HepG2 (cell line): ENCODE measurements around the gene MCC. TPM values are rescaled to one million over a fixed set of nuclear protein-coding genes. Genes with fewer than 3 reads are reported as not detected.

Experiments
- BATF2 ChIP-seq: sonication (generic); formaldehyde crosslinking; IDR thresholded peaks from 2 replicates; pipeline ENCODE4 v1.8.0; 2022; ENCODE audit warnings: mild to moderate bottlenecking, missing genetic modification reagents, moderate library complexity
- CTCF ChIP-seq: sonication (generic); formaldehyde crosslinking; IDR thresholded peaks from 2 replicates; pipeline ENCODE4 v1.5.0; 2020; ENCODE audit warnings: mild to moderate bottlenecking, missing genetic modification reagents, moderate library complexity
- DDIT3 ChIP-seq: sonication (generic); formaldehyde crosslinking; IDR thresholded peaks from 2 replicates; pipeline ENCODE4 v1.4.0; 2020; ENCODE audit warnings: mild to moderate bottlenecking, missing genetic modification reagents
- HOXA3 ChIP-seq: sonication (generic); formaldehyde crosslinking; IDR thresholded peaks from 2 replicates; pipeline ENCODE4 v1.5.0; 2020; ENCODE audit warnings: missing genetic modification reagents
- IRF2 ChIP-seq: IDR thresholded peaks from 2 replicates; pipeline ENCODE4 v1.6.1; 2018; ENCODE audit warnings: missing genetic modification reagents, missing compliant biosample characterization
- KDM5B ChIP-seq: sonication (generic); formaldehyde crosslinking; IDR thresholded peaks from 2 replicates; pipeline ENCODE4 v1.4.0; 2020; ENCODE audit warnings: missing genetic modification reagents, mild to moderate bottlenecking, borderline replicate concordance
- MAZ ChIP-seq, 2 experiments: sonication (generic) in 1 of 2; formaldehyde crosslinking in 1 of 2; IDR thresholded peaks; 2 replicates each; pipeline versions ENCODE4 v1.5.0 to v1.6.1; 2012 to 2020; ENCODE audit warnings: low read depth in 2 of 2, mild to moderate bottlenecking in 2 of 2, borderline replicate concordance in 1 of 2, improper control_type of control experiment in 1 of 2, low read length in 1 of 2, missing genetic modification reagents in 1 of 2, moderate library complexity in 1 of 2
- NFE2L1 ChIP-seq: sonication (generic); formaldehyde crosslinking; IDR thresholded peaks from 2 replicates; pipeline ENCODE4 v1.4.0; 2020; ENCODE audit warnings: missing genetic modification reagents, mild to moderate bottlenecking, borderline replicate concordance
- NRL ChIP-seq: sonication (generic); formaldehyde crosslinking; IDR thresholded peaks from 2 replicates; pipeline ENCODE4 v1.5.0; 2020; ENCODE audit warnings: missing genetic modification reagents, mild to moderate bottlenecking, moderate library complexity, borderline replicate concordance
- RBM22 ChIP-seq: fragments of 200-400 bp; formaldehyde crosslinking; optimal IDR thresholded peaks from 2 replicates; pipeline ENCODE3; 2017; ENCODE audit warnings: mild to moderate bottlenecking, low read length, moderate library complexity
- REXO4 ChIP-seq: sonication (generic); formaldehyde crosslinking; IDR thresholded peaks from 2 replicates; pipeline ENCODE4 v1.8.0; 2022; ENCODE audit warnings: missing genetic modification reagents, mild to moderate bottlenecking, borderline replicate concordance
- SNAPC5 ChIP-seq: sonication (generic); formaldehyde crosslinking; IDR thresholded peaks from 2 replicates; pipeline ENCODE4 v1.8.1; 2023; ENCODE audit warnings: mild to moderate bottlenecking, missing genetic modification reagents, borderline replicate concordance
- SP5 ChIP-seq: IDR thresholded peaks from 2 replicates; pipeline ENCODE4 v1.6.1; 2016; ENCODE audit warnings: low read depth, borderline replicate concordance
- ZGPAT ChIP-seq: IDR thresholded peaks from 2 replicates; pipeline ENCODE4 v1.6.1; 2016; ENCODE audit warnings: mild to moderate bottlenecking
- ZHX1 ChIP-seq: sonication (generic); formaldehyde crosslinking; IDR thresholded peaks from 2 replicates; pipeline ENCODE4 v1.8.1; 2022; ENCODE audit warnings: low read depth, mild to moderate bottlenecking, missing genetic modification reagents
- ZNF589 ChIP-seq: sonication (generic); formaldehyde crosslinking; conservative IDR thresholded peaks from 2 replicates; pipeline ENCODE4 v1.8.0; 2022; ENCODE audit warnings: mild to moderate bottlenecking, moderate library complexity, missing genetic modification reagents
- ZNF652 ChIP-seq: IDR thresholded peaks from 2 replicates; pipeline ENCODE4 v1.6.1; 2016; ENCODE audit warnings: low read depth, borderline replicate concordance
- ZNF713 ChIP-seq: sonication (generic); formaldehyde crosslinking; IDR thresholded peaks from 2 replicates; pipeline ENCODE4 v1.4.0; 2020; ENCODE audit warnings: mild to moderate bottlenecking, missing genetic modification reagents
- ZNF766 ChIP-seq: sonication (generic); formaldehyde crosslinking; IDR thresholded peaks from 2 replicates; pipeline ENCODE4 v1.5.0; 2020; ENCODE audit warnings: missing genetic modification reagents, borderline replicate concordance
- polyA plus RNA-seq, 8 experiments: library from polyadenylated mRNA; depleted of rRNA in 3 of 8; stranded (reverse) in 7 of 8; unstranded in 1 of 8; fragments of >200 nt; fragmentation: Illumina TruSeq in 4 of 8; extraction: Trizol in 4 of 8; gene quantifications; 2 replicates each; pipeline versions ENCODE4 v1.2.1 to v1.2.3, GENCODE V29; 2011 to 2016; ENCODE audit warnings: low read depth in 4 of 8, missing spikeins in 1 of 8, mixed read lengths in 1 of 8; ENCODE audit not compliant: insufficient read depth in 1 of 8
- total RNA-seq, 5 experiments: library from RNA; depleted of rRNA; stranded (reverse); fragments of >200 nt; fragmentation: Illumina TruSeq; extraction: Trizol; gene quantifications; 2 replicates each; pipeline ENCODE4 v1.2.3, GENCODE V29; 2016; ENCODE audit warnings: low read depth in 1 of 5

MCC gene
- total and polyA plus RNA-seq, 2 of the 13 experiments (the other 11 are each of a cell fraction or from before 2014, with no cell fraction given), result 0.55 to 2.4 TPM

- TF ChIP-seq ZGPAT (peak; percentile 84), ZNF713 (CRISPR knock-in tag) (no peak), ZNF589 (CRISPR knock-in tag) (no peak), ZHX1 (peak; percentile 98), DDIT3 (no peak), CTCF (CRISPR knock-in tag) (peak; percentile 67), KDM5B (CRISPR knock-in tag) (peak; percentile 87), MAZ (IDR thresholded peaks at IDR 0.05; ENCODE audit: borderline replicate concordance, low read depth, low read length) (no peak), MAZ (CRISPR knock-in tag; IDR thresholded peaks at IDR 0.05; ENCODE audit: low read depth) (peak; percentile 57; the same call in 1 of the 2 replicates), NRL (CRISPR knock-in tag) (peak; percentile 80; the same call in 1 of the 2 replicates), BATF2 (CRISPR knock-in tag) (0 out of 2 replicates have a peak, but pooled peaks have one; percentile 36), SP5 (no peak), SNAPC5 (CRISPR knock-in tag) (no peak), NFE2L1 (no peak), HOXA3 (peak; percentile 99), ZNF766 (CRISPR knock-in tag) (no peak), IRF2 (CRISPR knock-in tag) (peak; percentile 82), ZNF652 (CRISPR knock-in tag) (no peak), REXO4 (CRISPR knock-in tag) (no peak), RBM22 (no peak)
These were observed 25.4 kb upstream of the MCC start, which contains the start of gene YTHDC2 (continued) for GRCh38 chr5:113513384-113514288.
